Lower lobe of right lung (tissue), 2 donors: Measurements from ENCODE around the gene FBP1. TPM values are rescaled to one million over a fixed set of nuclear protein-coding genes. Genes with fewer than 3 reads are reported as not detected.

Source experiments
- ATAC-seq, 2 donors: fragments of 200-7000 bp; cut with Tn5 transposase; one replicate each; pipeline ENCODE4 v1.9.1; 2020 to 2022; ENCODE audit warnings: mild to moderate bottlenecking in 2 of 2, moderate library complexity in 2 of 2
- DNase-seq: peaks from one replicate; pipeline ENCODE4 v3.0.0-alpha.2; 2020
- H3K27ac ChIP-seq: fragments of 200-600 bp; one replicate; pipeline ENCODE4 v1.8.0; 2022
- H3K27me3 ChIP-seq: fragments of 200-600 bp; one replicate; pipeline ENCODE4 v1.8.0; 2022; ENCODE audit warnings: low read depth
- H3K36me3 ChIP-seq: fragments of 200-600 bp; one replicate; pipeline ENCODE4 v1.8.0; 2022; ENCODE audit warnings: mild to moderate bottlenecking
- H3K4me1 ChIP-seq: fragments of 200-600 bp; one replicate; pipeline ENCODE4 v1.8.0; 2022
- H3K4me3 ChIP-seq: fragments of 200-600 bp; one replicate; pipeline ENCODE4 v1.8.0; 2022; ENCODE audit warnings: mild to moderate bottlenecking
- H3K9me3 ChIP-seq: fragments of 200-600 bp; one replicate; pipeline ENCODE4 v1.8.0; 2022
- CTCF ChIP-seq: fragments of 200-600 bp; IDR thresholded peaks from one replicate; pipeline ENCODE4 v1.8.0; 2022; ENCODE audit warnings: antibody characterized with exemption, mild to moderate bottlenecking
- intact Hi-C: fragments of 100-400 bp; cut with DNase I; formaldehyde crosslinking; loops from one replicate; pipeline ENCODE4 v1.11.0; 2022
- total RNA-seq: library from RNA; stranded (reverse); fragmentation: NEBNext Ultra II Directional; extraction: Animal tissue kit (Norgen Biotek cat#: 25700); gene quantifications from one replicate; pipeline ENCODE4 v1.2.1, GENCODE V29; 2021
- donor health status: DM: no; HTN: yes; CAD: no; lungs with severe emphysema.

The FBP1 gene
- total RNA-seq, 1 donor from 2014 or later, result 527 TPM

GRCh38 chr9:94664801-94665200 lies 25.5 kb upstream of the FBP1 start:
- intact Hi-C loops, result no loop called here

GRCh38 chr9:94663640-94664039 lies 24.3 kb upstream of the FBP1 start:
- intact Hi-C loops, result no loop called here
- DNase-seq (no peak), ATAC-seq (no peak)
- Histone ChIP-seq H3K4me1 (peaks cover 3% of the 10 kb centered on the region), H3K36me3 (no peaks in the 10 kb centered on the region), H3K27ac (no peak overlapping the region), H3K27me3 (no peaks in the 10 kb centered on the region), H3K9me3 (no peaks in the 10 kb centered on the region), H3K4me3 (no peak overlapping the region)
- no peak for TF ChIP-seq CTCF

More at GRCh38 chr9:94664801-94665200, 25.5 kb upstream of the FBP1 start:
- no peaks in the 10 kb centered on the region for H3K9me3 ChIP-seq
- no peaks in the 10 kb centered on the region for H3K27me3 ChIP-seq
- no peaks in the 10 kb centered on the region for H3K36me3 ChIP-seq
- H3K4me3 ChIP-seq, result no peak overlapping the region
- DNase-seq (no peak), ATAC-seq (no peak)
- H3K27ac ChIP-seq, result no peak overlapping the region
- peaks cover 12% of the 10 kb centered on the region for H3K4me1 ChIP-seq
- no peak for TF ChIP-seq CTCF

GRCh38 chr9:94663140-94663539 lies 23.8 kb upstream of the FBP1 start:
- Histone ChIP-seq H3K9me3 (no peaks in the 10 kb centered on the region), H3K27me3 (no peaks in the 10 kb centered on the region), H3K4me3 (no peak overlapping the region), H3K27ac (no peak overlapping the region), H3K4me1 (no peaks in the 10 kb centered on the region), H3K36me3 (no peaks in the 10 kb centered on the region)
- no peak for ATAC-seq
- intact Hi-C loops, result no loop called here
- no peak for DNase-seq
- no peak for TF ChIP-seq CTCF

- no peaks in the 10 kb centered on the region for H3K9me3 ChIP-seq
- ATAC-seq (no peak), DNase-seq (no peak)
- H3K4me1 ChIP-seq, result peaks cover 14% of the 10 kb centered on the region
- H3K4me3 ChIP-seq, result no peak overlapping the region
- no peaks in the 10 kb centered on the region for H3K36me3 ChIP-seq
- H3K27ac ChIP-seq, result no peak overlapping the region
- intact Hi-C loops, result no loop called here
- H3K27me3 ChIP-seq, result no peaks in the 10 kb centered on the region
- TF ChIP-seq CTCF, result no peak
Observed at GRCh38 chr9:94657021-94657725, 17.9 kb upstream of the FBP1 start.

GRCh38 chr9:94656200-94656599 lies 16.9 kb upstream of the FBP1 start:
- Histone ChIP-seq H3K9me3 (no peaks in the 10 kb centered on the region), H3K36me3 (no peaks in the 10 kb centered on the region), H3K27ac (peak overlapping the region; percentile 75), H3K4me1 (peaks cover 14% of the 10 kb centered on the region), H3K4me3 (no peak overlapping the region), H3K27me3 (no peaks in the 10 kb centered on the region)
- no peak for TF ChIP-seq CTCF
- intact Hi-C loops, result no loop called here
- DNase-seq (no peak), ATAC-seq (peak; percentile 76 to 85)
